ACHN (cell line): ENCODE measurements around the gene ANP32B.
"Not testable (repeated sequence)": the region's sequence is repeated elsewhere in the genome, so short reads cannot be mapped to it uniquely, and the experiment has no call there.

Source experiments
- DNase-seq: peaks from one replicate; pipeline ENCODE4 v3.0.0-alpha.2; 2015
- in situ Hi-C: cut with HindIII; loops from 2 replicates; pipeline ENCODE4 v1.10.0; 2017; ENCODE audit warnings: low sequenced_read_pairs, low pct_ligation_motif_present, low pct_unique_long_range_greater_than_20kb

Gene ANP32B

DNA sequence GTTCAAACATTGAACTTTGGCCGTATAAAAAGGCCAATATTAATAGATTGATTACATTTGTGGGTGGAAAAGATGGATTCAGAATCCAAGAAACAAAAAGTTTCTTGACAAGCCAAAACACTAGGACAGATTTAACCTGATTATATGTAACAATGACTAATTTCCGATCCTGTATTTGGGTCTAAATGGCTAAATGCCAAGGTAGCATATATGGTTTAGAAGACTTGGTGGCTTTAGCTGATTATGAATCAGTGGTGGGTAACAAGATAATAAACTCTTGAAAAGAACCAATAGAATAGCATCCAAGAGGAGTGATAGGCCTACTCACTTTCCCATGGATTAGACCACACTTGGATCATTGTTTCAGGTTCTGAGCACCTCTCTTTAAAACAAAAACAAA is 21.8 kb upstream of the ANP32B start:
- no peak for DNase-seq
- in situ Hi-C loops = no loop called here

- in situ Hi-C loops = no loop called here
- no peak for DNase-seq
These were observed 21.0 kb upstream of the ANP32B start for GRCh38 chr9:97962136-97962535.

- no peak for DNase-seq
These were observed 20.6 kb upstream of the ANP32B start for GRCh38 chr9:97962575-97962974.

GRCh38 chr9:97963232-97963631 is 19.9 kb upstream of the ANP32B start:
- in situ Hi-C loops = no loop called here
- DNase-seq = no peak

More at GRCh38 chr9:97962575-97962974, 20.6 kb upstream of the ANP32B start:
- in situ Hi-C loops = no loop called here

- DNase-seq = no peak
- in situ Hi-C loops = no loop called here
These were observed 18.2 kb upstream of the ANP32B start for GRCh38 chr9:97964901-97965300.

GRCh38 chr9:97966493-97966892 is 16.6 kb upstream of the ANP32B start:
- DNase-seq = no peak
- in situ Hi-C loops = no loop called here

GRCh38 chr9:97969014-97969413 is 14.1 kb upstream of the ANP32B start:
- DNase-seq = no peak
- in situ Hi-C loops = no loop called here

DNA sequence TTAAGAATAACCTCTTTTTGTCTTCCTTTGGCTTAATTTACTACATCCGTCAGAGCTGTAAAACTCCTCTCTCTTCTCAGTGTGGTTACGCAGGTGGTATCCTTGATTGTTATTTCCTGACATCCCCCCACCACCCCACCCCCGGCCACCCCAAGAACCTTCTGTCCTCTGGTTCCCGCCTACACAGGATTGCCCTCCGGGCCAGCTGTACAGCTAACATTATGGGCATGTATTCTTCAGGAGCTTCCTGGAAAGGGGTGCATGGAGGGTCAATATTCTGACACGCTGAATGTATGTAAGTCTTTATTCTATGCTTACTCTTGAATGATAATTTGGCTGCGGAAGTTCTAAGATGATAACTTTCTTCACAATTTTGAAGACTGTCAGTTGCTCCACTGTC is 13.0 kb upstream of the ANP32B start:
- DNase-seq = no peak
- in situ Hi-C loops = no loop called here

- DNase-seq = no peak
- in situ Hi-C loops = no loop called here
These were observed 10.4 kb upstream of the ANP32B start for GRCh38 chr9:97972753-97973152.

- no peak for DNase-seq
- in situ Hi-C loops = no loop called here
These were observed 7.8 kb upstream of the ANP32B start for GRCh38 chr9:97975376-97975775.

DNA sequence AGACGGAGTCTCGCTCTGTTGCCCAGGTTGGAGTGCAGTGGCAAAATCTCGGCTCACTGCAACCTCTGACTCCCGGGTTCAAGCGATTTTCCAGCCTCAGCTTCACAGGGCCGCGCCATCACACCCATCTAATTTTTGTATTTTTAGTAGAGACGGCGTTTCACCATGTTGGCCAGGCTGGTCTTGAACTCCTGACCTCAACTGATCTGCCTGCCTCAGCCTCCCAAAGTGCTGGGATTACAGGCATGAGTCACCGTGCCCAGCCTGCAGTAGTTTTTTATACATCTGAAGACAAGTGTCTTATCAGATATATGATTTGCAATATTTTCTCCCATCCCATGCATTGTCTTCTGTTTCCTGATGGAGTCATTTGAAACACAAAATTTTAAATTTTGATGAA is 6.5 kb upstream of the ANP32B start:
- in situ Hi-C loops, DNase-seq: not testable (repeated sequence)

DNA sequence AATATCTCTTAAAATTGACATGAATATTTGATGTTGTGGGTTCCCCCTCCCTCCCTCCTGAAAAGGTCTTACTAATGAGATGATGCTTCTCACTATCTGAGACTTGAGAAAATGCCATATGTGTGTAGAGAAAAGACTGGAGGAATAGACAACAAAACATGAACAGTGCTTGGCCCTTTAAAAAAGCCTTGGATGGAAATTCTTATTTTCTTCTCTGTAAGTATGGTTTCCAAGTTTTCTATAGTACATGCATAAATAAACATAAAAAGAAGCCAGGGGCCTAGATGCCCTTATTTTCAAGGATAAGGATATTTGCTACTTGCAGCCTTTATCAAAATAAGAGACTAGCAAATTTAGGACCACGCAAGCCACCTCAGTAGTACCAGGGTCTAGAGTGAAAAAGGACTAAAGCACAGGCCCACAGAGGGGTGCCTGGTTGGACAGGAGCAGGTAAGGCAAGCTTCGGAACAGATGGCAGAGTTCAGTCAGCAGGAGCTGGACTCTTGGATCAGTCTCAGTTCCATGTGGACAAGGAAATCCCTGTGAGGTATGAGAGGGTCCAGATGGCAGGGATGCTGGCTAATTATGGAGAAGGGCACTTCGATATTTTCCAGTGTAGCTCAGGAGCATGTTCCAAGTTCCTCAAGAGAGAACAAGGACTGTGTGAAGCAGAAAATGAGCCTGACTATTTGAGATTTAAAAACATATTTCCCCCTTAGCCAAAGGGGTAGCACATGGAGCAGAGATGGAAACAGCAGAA is 4.6 kb upstream of the ANP32B start:
- DNase-seq = no peak
- in situ Hi-C loops = no loop called here

DNA sequence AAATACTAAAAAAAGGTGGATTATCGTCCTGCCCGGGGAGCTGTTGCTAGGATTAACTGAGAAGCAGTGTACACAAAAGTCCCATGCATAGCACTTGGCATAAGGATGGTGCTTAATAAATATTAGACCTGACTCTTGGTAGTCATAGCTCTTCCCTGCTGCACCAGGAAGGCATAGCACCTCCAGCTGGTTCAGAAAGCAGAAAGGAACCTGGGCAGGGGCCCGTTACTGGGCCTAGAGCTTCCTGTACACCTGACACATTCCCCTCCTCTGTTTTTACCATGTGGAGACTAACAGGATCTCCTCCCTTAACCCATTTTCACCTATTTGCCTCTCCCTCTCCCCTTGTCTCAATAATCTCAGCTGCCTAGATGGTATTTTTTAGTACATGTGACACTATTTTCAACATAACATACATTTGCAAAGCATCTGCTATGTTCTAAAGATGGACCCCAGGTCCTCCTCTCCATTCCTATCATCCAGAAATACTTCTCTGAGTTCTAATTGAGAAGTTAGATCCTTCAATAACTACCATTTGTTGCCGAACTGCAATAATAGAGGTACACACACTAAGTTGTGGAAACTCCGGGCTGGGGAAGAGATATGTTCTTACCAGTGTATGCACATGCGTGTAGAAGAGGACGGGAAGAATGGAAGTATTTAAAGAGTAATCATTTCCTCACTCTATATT is 3.2 kb upstream of the ANP32B start:
- no peak for DNase-seq
- in situ Hi-C loops = no loop called here

- no peak for DNase-seq
- in situ Hi-C loops = no loop called here
These were observed 2.7 kb upstream of the ANP32B start for GRCh38 chr9:97980479-97980803.

DNA sequence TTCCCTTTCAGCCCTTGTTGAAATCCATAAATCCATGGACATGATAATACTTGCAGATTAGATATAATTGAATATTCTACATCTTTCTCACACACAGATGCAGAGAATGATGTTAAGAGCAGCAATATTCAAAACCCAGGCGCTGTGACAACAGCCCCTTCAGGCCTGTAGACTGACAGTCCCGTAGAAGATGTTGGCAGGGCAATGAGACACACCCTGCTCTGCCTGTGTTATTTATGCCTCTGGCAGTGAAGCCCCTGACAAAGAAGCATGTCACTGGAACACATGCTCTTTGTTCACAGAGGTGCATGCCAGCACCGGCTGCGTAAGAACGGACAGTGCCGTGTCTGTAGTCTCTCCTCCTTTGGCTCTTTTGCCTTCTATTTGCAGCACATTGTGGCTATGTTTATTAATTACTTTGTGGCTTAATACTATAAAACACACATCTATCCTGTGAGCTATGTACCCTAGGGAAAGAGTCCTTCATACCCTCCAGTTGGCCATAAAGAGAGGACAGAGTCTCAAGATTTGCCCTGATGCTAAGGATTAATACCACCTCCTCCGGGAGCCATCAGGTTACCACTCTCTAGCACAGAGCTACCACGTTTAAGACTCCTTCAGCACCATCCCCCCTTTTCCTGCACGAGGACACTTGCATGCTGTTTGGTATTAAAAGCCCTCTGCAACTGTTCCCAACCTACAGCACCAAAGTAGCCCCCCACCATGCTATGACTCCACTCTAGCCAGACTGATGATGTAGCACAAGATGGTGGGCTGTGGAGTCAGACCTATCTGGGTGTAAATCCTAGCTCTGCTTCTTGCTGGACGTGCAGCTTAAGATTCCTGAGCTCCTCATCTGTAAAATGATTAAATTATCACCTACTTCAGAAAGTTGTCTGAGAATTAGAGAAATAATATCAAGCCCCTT is 2.0 kb upstream of the ANP32B start:
- DNase-seq = no peak
- in situ Hi-C loops = no loop called here

DNA sequence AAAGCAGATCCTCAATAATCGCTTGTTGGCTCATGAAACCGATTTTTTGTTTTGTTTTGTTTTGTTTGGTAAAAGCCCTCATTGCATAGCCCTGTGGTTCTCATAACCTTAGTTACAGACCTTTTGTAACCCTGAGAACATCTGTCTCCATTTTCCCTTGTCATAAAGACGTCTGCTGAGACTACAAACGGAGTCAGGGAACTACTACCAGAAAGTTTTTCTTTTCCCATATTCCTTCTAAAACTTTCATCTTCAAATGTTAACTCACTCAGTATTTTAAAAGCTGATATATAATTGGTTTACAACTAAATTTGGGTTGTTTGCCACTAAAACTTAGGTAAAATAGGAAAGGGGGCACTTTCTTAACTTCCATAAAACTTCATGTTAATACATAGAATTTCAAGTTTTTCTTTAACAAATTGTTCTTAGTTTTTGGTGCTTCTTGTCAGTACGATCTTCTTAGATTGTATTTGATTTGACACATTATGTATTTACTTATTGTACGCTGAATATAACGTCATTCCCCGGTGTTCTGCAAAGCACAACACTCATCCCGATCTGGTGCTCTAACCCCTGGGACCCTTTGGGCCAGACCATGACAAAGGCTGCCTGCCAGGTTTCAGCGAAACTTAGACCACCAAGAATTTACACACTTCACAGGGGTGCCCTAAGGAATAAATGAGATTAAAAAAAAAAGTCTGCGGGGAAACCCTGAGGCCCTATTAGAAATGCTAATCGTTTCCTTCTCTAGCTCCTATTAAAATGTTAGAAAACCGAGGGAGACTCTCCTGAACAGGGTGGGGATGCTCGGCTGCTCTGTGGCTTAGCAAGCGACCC is 1.1 kb upstream of the ANP32B start:
- in situ Hi-C loops = no loop called here
- no peak for DNase-seq

DNA sequence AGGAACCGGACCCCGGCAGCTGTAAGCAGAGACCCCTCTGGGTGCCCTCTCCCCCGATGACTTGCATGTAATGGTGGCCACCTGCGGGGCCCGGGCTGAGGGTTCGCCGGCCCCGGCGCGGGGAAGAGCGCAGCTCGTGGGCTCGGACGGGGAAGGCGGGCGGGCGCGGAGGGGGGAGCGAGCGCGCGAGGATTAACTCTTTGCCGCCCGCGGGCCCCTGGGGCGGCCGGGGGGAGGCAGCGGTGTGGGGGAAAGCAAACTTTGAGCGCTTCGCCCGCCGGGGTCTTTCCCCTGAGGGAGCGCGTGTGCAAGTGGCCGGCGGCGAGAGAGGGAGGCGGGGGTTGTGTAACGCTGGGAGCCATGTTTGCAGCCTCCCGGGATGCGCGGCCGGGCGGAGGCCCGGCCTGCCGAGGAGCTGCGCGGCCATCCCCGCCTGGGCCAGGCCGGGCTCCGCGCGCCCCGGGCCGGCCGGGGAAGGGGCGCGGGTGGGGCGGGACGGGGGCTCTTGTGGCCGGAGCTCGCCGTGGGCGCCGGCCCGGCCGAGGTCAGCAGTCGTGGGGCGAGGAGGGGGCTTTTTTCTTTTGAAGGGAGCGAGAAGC is 547 bp downstream of the ANP32B start:
- in situ Hi-C loops = no loop called here
- DNase-seq = peak; percentile 31
